ENCODE measurements around the gene PGM1. TPM values are rescaled to one million over a fixed set of nuclear protein-coding genes. Genes with fewer than 3 reads are reported as not detected.

The PGM1 gene
- total RNA-seq, 1 donor from 2014 or later = 53.9 TPM

GRCh38 chr1:63601912-63602311 is 8.7 kb downstream of the PGM1 start:
- ATAC-seq = no peak
- Histone ChIP-seq H3K36me3 (no peaks in the 10 kb centered on the region), H3K4me3 (no peak overlapping the region), H3K27ac (no peak overlapping the region), H3K27me3 (no peaks in the 10 kb centered on the region), H3K9me3 (no peaks in the 10 kb centered on the region), H3K4me1 (no peaks in the 10 kb centered on the region)
- no peak for TF ChIP-seq CTCF (IDR thresholded peaks at IDR 0.05)
- intact Hi-C loops (cut with DNase I) = no loop called here
- DNase-seq = no peak

GRCh38 chr1:63602629-63603028 is 9.4 kb downstream of the PGM1 start:
- H3K27me3 ChIP-seq = no peaks in the 10 kb centered on the region
- intact Hi-C loops (cut with DNase I) = no loop called here
- no peaks in the 10 kb centered on the region for H3K4me1 ChIP-seq
- TF ChIP-seq CTCF (IDR thresholded peaks at IDR 0.05) = no peak
- DNase-seq = no peak
- H3K27ac ChIP-seq = no peak overlapping the region
- ATAC-seq = no peak
- H3K9me3 ChIP-seq = no peaks in the 10 kb centered on the region
- no peaks in the 10 kb centered on the region for H3K36me3 ChIP-seq
- no peak overlapping the region for H3K4me3 ChIP-seq

- intact Hi-C loops (cut with DNase I) = no loop called here
- Histone ChIP-seq H3K36me3 (no peaks in the 10 kb centered on the region), H3K27ac (no peak overlapping the region), H3K9me3 (no peaks in the 10 kb centered on the region), H3K4me3 (no peak overlapping the region), H3K4me1 (no peaks in the 10 kb centered on the region), H3K27me3 (no peaks in the 10 kb centered on the region)
- no peak for DNase-seq
- no peak for TF ChIP-seq CTCF (IDR thresholded peaks at IDR 0.05)
- ATAC-seq = no peak
These were observed 10.6 kb downstream of the PGM1 start for GRCh38 chr1:63603810-63604209.

- TF ChIP-seq CTCF (IDR thresholded peaks at IDR 0.05) = no peak
- Histone ChIP-seq H3K9me3 (no peaks in the 10 kb centered on the region), H3K27ac (no peak overlapping the region), H3K27me3 (no peaks in the 10 kb centered on the region), H3K4me3 (no peak overlapping the region), H3K4me1 (no peaks in the 10 kb centered on the region), H3K36me3 (no peaks in the 10 kb centered on the region)
- ATAC-seq = no peak
- intact Hi-C loops (cut with DNase I) = no loop called here
- no peak for DNase-seq
These were observed 14.1 kb downstream of the PGM1 start for GRCh38 chr1:63607322-63607721.

GRCh38 chr1:63611231-63611630 is 18.0 kb downstream of the PGM1 start:
- Histone ChIP-seq H3K9me3 (no peaks in the 10 kb centered on the region), H3K27ac (no peak overlapping the region), H3K4me3 (no peak overlapping the region), H3K27me3 (no peaks in the 10 kb centered on the region), H3K36me3 (no peaks in the 10 kb centered on the region), H3K4me1 (peaks cover 2% of the 10 kb centered on the region)
- no peak for TF ChIP-seq CTCF (IDR thresholded peaks at IDR 0.05)
- ATAC-seq (peak; percentile 31), DNase-seq (no peak)
- intact Hi-C loops (cut with DNase I) = loop anchor here (10.0 kb wide), 1 partner anchor 524 kb away; no protein-coding TSS in a partner anchor

- DNase-seq = no peak
- Histone ChIP-seq H3K9me3 (no peaks in the 10 kb centered on the region), H3K36me3 (no peaks in the 10 kb centered on the region), H3K4me1 (peaks cover 2% of the 10 kb centered on the region), H3K27me3 (no peaks in the 10 kb centered on the region), H3K4me3 (no peak overlapping the region), H3K27ac (no peak overlapping the region)
- TF ChIP-seq CTCF (IDR thresholded peaks at IDR 0.05) = no peak
- peak; percentile 66 for ATAC-seq
- intact Hi-C loops (cut with DNase I) = loop anchor here (10.0 kb wide), 1 partner anchor 522 kb away; no protein-coding TSS in a partner anchor
These were observed 19.4 kb downstream of the PGM1 start for GRCh38 chr1:63612564-63612963.

Measured in upper lobe of right lung (tissue), 1 donor.